ENCODE results near the gene AGBL5.

DNA sequence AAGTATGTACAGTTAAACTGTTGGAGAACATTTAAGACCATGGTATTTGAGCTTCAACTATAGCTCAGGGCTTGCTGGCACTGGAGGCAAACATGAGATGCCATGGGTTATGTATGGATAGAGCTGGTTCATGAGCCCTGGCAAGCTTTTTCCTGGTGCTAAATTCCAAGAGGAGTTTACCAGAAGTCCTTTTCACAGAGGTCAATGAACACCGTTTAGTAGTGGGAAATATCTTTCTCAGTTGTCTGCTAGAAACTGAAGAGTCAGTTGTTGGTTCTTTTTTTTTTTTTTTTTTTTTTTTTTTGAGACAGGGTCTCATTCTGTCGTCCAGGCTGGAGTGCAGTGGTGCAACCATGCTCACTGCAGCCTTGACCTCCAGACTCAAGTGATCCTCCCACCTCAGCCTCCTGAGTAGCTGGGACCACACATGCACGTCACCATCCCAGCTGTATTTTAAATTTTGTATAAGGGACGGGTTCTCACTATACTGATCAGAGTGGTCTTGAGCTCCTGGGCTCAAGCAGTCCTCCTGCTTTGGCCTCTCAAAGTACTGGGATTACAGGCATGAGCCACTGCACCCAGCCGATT, 36.4 kb downstream of the AGBL5 start:
- no peak for TF ChIP-seq CTCF (IDR thresholded peaks at IDR 0.05 in 8 of 11, conservative IDR thresholded peaks at IDR 0.05 in 3 of 11)
- TF ChIP-seq POLR2A (IDR thresholded peaks at IDR 0.05), result no peak

Data from spleen (tissue), 7 donors.